HG02840 (cell line): ENCODE results near the gene YIPF4.
"Not testable (repeated sequence)": the region's sequence is repeated elsewhere in the genome, so short reads cannot be mapped to it uniquely, and the experiment has no call there.

Experiments
- ATAC-seq: cut with Tn5 transposase; IDR thresholded peaks from one replicate; pipeline ENCODE4 v1.9.1; 2021; ENCODE audit warnings: mild to moderate bottlenecking, moderate library complexity, moderate number of reproducible peaks; ENCODE audit not compliant: unreplicated experiment, low FRiP score

Gene YIPF4

GRCh38 chr2:32284321-32284720, 6.6 kb downstream of the YIPF4 start:
- ATAC-seq: no peak

GRCh38 chr2:32289165-32289999, 11.7 kb downstream of the YIPF4 start:
- no peak for ATAC-seq

- no peak for ATAC-seq
Measured at GRCh38 chr2:32290000-32290339, 12.3 kb downstream of the YIPF4 start.

- ATAC-seq: no peak
Measured at GRCh38 chr2:32291746-32292145, 14.0 kb downstream of the YIPF4 start.

GRCh38 chr2:32293493-32293892, 15.8 kb downstream of the YIPF4 start:
- not testable (repeated sequence) for ATAC-seq

GRCh38 chr2:32293966-32294562, 16.4 kb downstream of the YIPF4 start:
- ATAC-seq: not testable (repeated sequence)

GRCh38 chr2:32310577-32310976, 32.9 kb downstream of the YIPF4 start:
- ATAC-seq: no peak

- ATAC-seq: no peak
Measured at GRCh38 chr2:32314886-32315285, 37.2 kb downstream of the YIPF4 start.

GRCh38 chr2:32328679-32329078, 51.0 kb downstream of the YIPF4 start:
- ATAC-seq: not testable (repeated sequence)

- ATAC-seq: not testable (repeated sequence)
Measured at GRCh38 chr2:32329180-32329980, 51.7 kb downstream of the YIPF4 start.

GRCh38 chr2:32330136-32330535, 52.4 kb downstream of the YIPF4 start:
- ATAC-seq: no peak

- ATAC-seq: no peak
Measured at GRCh38 chr2:32342801-32343200, 65.1 kb downstream of the YIPF4 start.

- ATAC-seq: not testable (repeated sequence)
Measured at GRCh38 chr2:32350797-32351196, 73.1 kb downstream of the YIPF4 start.

GRCh38 chr2:32355976-32356680, 78.4 kb downstream of the YIPF4 start:
- ATAC-seq: no peak

GRCh38 chr2:32356681-32357317, 79.1 kb downstream of the YIPF4 start, which contains the start of gene BIRC6:
BIRC6 (plus strand) TSS chr2:32357023; CDS start chr2:32357162, 139 bp downstream.
- ATAC-seq: peak; percentile 77

GRCh38 chr2:32357318-32358110, 79.8 kb downstream of the YIPF4 start:
- ATAC-seq: peak; percentile 18

- no peak for ATAC-seq
Measured at GRCh38 chr2:32358111-32358482, 80.4 kb downstream of the YIPF4 start.

GRCh38 chr2:32360416-32360815, 82.7 kb downstream of the YIPF4 start:
- ATAC-seq: no peak

- ATAC-seq: not testable (repeated sequence)
Measured at GRCh38 chr2:32362997-32363396, 85.3 kb downstream of the YIPF4 start.
